ENCODE data around the gene RIOX2.

- TF ChIP-seq CTCF (conservative IDR thresholded peaks at IDR 0.05) (no peak), ZFX (IDR thresholded peaks at IDR 0.05) (no peak)
Observed at GRCh38 chr3:97968376-97968775, 3.9 kb downstream of the RIOX2 start.
